Sigmoid colon (tissue), 4 donors: ENCODE results near the gene CAST.

Experiments used
- CTCF ChIP-seq, 4 experiments: fragments of 450-650 bp in 3 of 4; fragments of 200-600 bp in 1 of 4; IDR thresholded peaks; one replicate each; pipeline ENCODE4 v1.5.1; 2016 to 2019; ENCODE audit warnings: antibody characterized with exemption in 4 of 4, mild to moderate bottlenecking in 3 of 4, moderate library complexity in 2 of 4
- EP300 ChIP-seq, 4 donors: sonication (generic); formaldehyde crosslinking; IDR thresholded peaks; one replicate each; pipeline ENCODE4 v1.6.1; 2017; ENCODE audit warnings: antibody characterized with exemption in 4 of 4
- POLR2A ChIP-seq, 2 donors: fragments of 450-650 bp; IDR thresholded peaks; one replicate each; pipeline ENCODE4 v1.6.1; 2016; ENCODE audit warnings: antibody characterized with exemption in 2 of 2, mild to moderate bottlenecking in 2 of 2, moderate library complexity in 2 of 2
- POLR2AphosphoS5 ChIP-seq, 4 donors: sonication (generic); formaldehyde crosslinking; IDR thresholded peaks; one replicate each; pipeline ENCODE4 v1.6.1; 2017; ENCODE audit warnings: antibody characterized with exemption in 4 of 4

- TF ChIP-seq EP300 (IDR thresholded peaks at IDR 0.05) (no peak), POLR2A (IDR thresholded peaks at IDR 0.05) (no peak), CTCF (IDR thresholded peaks at IDR 0.05) (no peak), POLR2AphosphoS5 (IDR thresholded peaks at IDR 0.05) (no peak)
Observed at GRCh38 chr5:96671441-96671840, 9.3 kb downstream of the CAST start.
